GM23338 (cell line): ENCODE measurements around the gene CYBA. TPM values are rescaled to one million over a fixed set of nuclear protein-coding genes. Genes with fewer than 3 reads are reported as not detected.

Experiments used
- ATAC-seq: fragments of 200-7000 bp; cut with Tn5 transposase; 3 replicates; pipeline ENCODE4 v1.9.1; 2020
- DNase-seq: peaks from one replicate; pipeline ENCODE4 v3.0.0-alpha.2; 2015; ENCODE audit warnings: low spot score
- H2AFZ ChIP-seq: fragments of 200-600 bp; sonication (generic); 2 replicates; pipeline ENCODE4 v1.8.0; 2016; ENCODE audit warnings: antibody characterized with exemption, mild to moderate bottlenecking, moderate library complexity
- H3F3A ChIP-seq: fragments of 200-600 bp; sonication (generic); replicated peaks from 2 replicates; pipeline ENCODE4 v1.8.0; 2017; ENCODE audit warnings: antibody characterized with exemption, mixed run types, low read depth
- H3K27ac ChIP-seq: fragments of 200-600 bp; sonication (generic); 2 replicates; pipeline ENCODE4 v1.6.1; 2016; ENCODE audit warnings: low read depth
- H3K27me3 ChIP-seq: fragments of 200-600 bp; sonication (generic); 2 replicates; pipeline ENCODE4 v1.8.0; 2016; ENCODE audit warnings: mild to moderate bottlenecking, mixed run types, moderate library complexity; ENCODE audit not compliant: insufficient read depth
- H3K36me3 ChIP-seq: fragments of 200-600 bp; sonication (generic); 2 replicates; pipeline ENCODE4 v1.8.0; 2016; ENCODE audit warnings: mild to moderate bottlenecking; ENCODE audit not compliant: insufficient read depth
- H3K4me1 ChIP-seq: fragments of 200-600 bp; sonication (generic); 2 replicates; pipeline ENCODE4 v1.8.0; 2016; ENCODE audit warnings: mild to moderate bottlenecking, moderate library complexity; ENCODE audit not compliant: insufficient read depth
- H3K4me2 ChIP-seq: fragments of 200-600 bp; sonication (generic); 2 replicates; pipeline ENCODE4 v1.7.1; 2017; ENCODE audit warnings: mixed run types
- H3K4me3 ChIP-seq: fragments of 200-600 bp; sonication (generic); 2 replicates; pipeline ENCODE4 v1.6.1; 2016; ENCODE audit warnings: mixed run types
- H3K79me2 ChIP-seq: fragments of 200-600 bp; sonication (generic); replicated peaks from 2 replicates; pipeline ENCODE4 v1.8.0; 2017; ENCODE audit warnings: mild to moderate bottlenecking; ENCODE audit not compliant: insufficient read depth
- H3K9me2 ChIP-seq: fragments of 200-600 bp; sonication (generic); 2 replicates; pipeline ENCODE4 v1.8.0; 2017; ENCODE audit not compliant: insufficient read depth
- H4K20me1 ChIP-seq: fragments of 200-600 bp; sonication (generic); replicated peaks from 2 replicates; pipeline ENCODE4 v1.8.0; 2017; ENCODE audit warnings: mild to moderate bottlenecking; ENCODE audit not compliant: insufficient read depth
- H3K27ac Mint-ChIP-seq: 2 replicates; pipeline ENCODE4 v1.8.0; 2020; ENCODE audit warnings: inconsistent platforms, mild to moderate bottlenecking, moderate library complexity, mixed read lengths
- H3K27me3 Mint-ChIP-seq: 3 replicates; pipeline ENCODE4 v1.8.0; 2022; ENCODE audit warnings: low read depth, mild to moderate bottlenecking, moderate library complexity, mixed read lengths, inconsistent platforms; ENCODE audit not compliant: insufficient read depth, poor library complexity
- H3K36me3 Mint-ChIP-seq: 3 replicates; pipeline ENCODE4 v1.8.0; 2021; ENCODE audit warnings: low read depth, mild to moderate bottlenecking, inconsistent platforms, moderate library complexity, mixed read lengths
- H3K4me1 Mint-ChIP-seq: 3 replicates; pipeline ENCODE4 v1.8.0; 2020; ENCODE audit warnings: mild to moderate bottlenecking, inconsistent platforms, mixed read lengths
- H3K4me3 Mint-ChIP-seq: 3 replicates; pipeline ENCODE4 v1.8.0; 2021; ENCODE audit warnings: moderate library complexity, mild to moderate bottlenecking, inconsistent platforms, mixed read lengths
- H3K9me3 Mint-ChIP-seq: 3 replicates; pipeline ENCODE4 v1.8.0; 2020; ENCODE audit warnings: moderate library complexity, mild to moderate bottlenecking, inconsistent platforms, mixed read lengths
- CREB1 ChIP-seq: fragments of 250-450 bp; sonication (Bioruptor Pico); IDR thresholded peaks from 2 replicates; pipeline ENCODE4 v1.5.0; 2020; ENCODE audit warnings: low read depth, mild to moderate bottlenecking, moderate library complexity
- EZH2 ChIP-seq: fragments of 200-600 bp; sonication (generic); IDR thresholded peaks from one replicate; pipeline ENCODE4 v1.8.0; 2017; ENCODE audit warnings: antibody characterized with exemption, mild to moderate bottlenecking, low read depth; ENCODE audit not compliant: unreplicated experiment
- EZH2phosphoT487 ChIP-seq: fragments of 200-600 bp; sonication (generic); IDR thresholded peaks from one replicate; pipeline ENCODE4 v1.8.1; 2018; ENCODE audit warnings: antibody characterized with exemption; ENCODE audit not compliant: unreplicated experiment
- JUNB ChIP-seq: IDR thresholded peaks from one replicate; pipeline ENCODE4 v1.6.1; 2016; ENCODE audit warnings: antibody characterized with exemption; ENCODE audit not compliant: unreplicated experiment
- NANOG ChIP-seq: IDR thresholded peaks from 2 replicates; pipeline ENCODE4 v1.6.1; 2016; ENCODE audit warnings: antibody characterized with exemption, borderline replicate concordance
- POLR2AphosphoS5 ChIP-seq: IDR thresholded peaks from 2 replicates; pipeline ENCODE4 v1.6.1; 2016; ENCODE audit warnings: antibody characterized with exemption, low read depth
- STAT1 ChIP-seq: IDR thresholded peaks from one replicate; pipeline ENCODE4 v1.6.1; 2016; ENCODE audit warnings: antibody characterized with exemption; ENCODE audit not compliant: unreplicated experiment
- ZNF114 ChIP-seq: fragments of 250-450 bp; sonication (Bioruptor Pico); IDR thresholded peaks from 2 replicates; pipeline ENCODE4 v1.5.0; 2020; ENCODE audit warnings: mild to moderate bottlenecking, moderate library complexity
- ZNF331 ChIP-seq: fragments of 250-450 bp; sonication (Bioruptor Pico); IDR thresholded peaks from 2 replicates; pipeline ENCODE4 v1.5.0; 2020; ENCODE audit warnings: low read depth, mild to moderate bottlenecking, moderate library complexity
- polyA plus RNA-seq: library from polyadenylated mRNA; unstranded; fragments of >200 nt; fragmentation: Nextera tagmentation; extraction: Ambion mirVana; gene quantifications from 2 replicates; pipeline ENCODE4 v1.2.1, GENCODE V29; 2016
- total RNA-seq: library from RNA; depleted of rRNA; stranded (reverse); fragments of >200 nt; shearing (Covaris generic); gene quantifications from 2 replicates; pipeline ENCODE4 v1.2.3, GENCODE V29; 2014
- TF ChIP-seq, protein P1 (sequence below): IDR thresholded peaks from 2 replicates; pipeline ENCODE4 v1.6.1; 2016; ENCODE audit warnings: antibody characterized with exemption
- TF ChIP-seq, protein P2 (sequence below): IDR thresholded peaks from one replicate; pipeline ENCODE4 v1.6.1; 2018; ENCODE audit warnings: antibody characterized with exemption; ENCODE audit not compliant: unreplicated experiment
- TF ChIP-seq, protein P3 (sequence below), 2 experiments: fragments of 200-600 bp in 1 of 2; sonication (generic) in 1 of 2; conservative IDR thresholded peaks; 2 replicates each; pipeline versions ENCODE4 v1.5.1 to v1.6.1; 2016 to 2017; ENCODE audit warnings: antibody characterized with exemption in 2 of 2, low read depth in 2 of 2, mild to moderate bottlenecking in 2 of 2, moderate library complexity in 1 of 2
- TF ChIP-seq, protein P4 (sequence below): fragments of 250-450 bp; sonication (Bioruptor Pico); IDR thresholded peaks from 2 replicates; pipeline ENCODE4 v1.5.0; 2020; ENCODE audit warnings: mild to moderate bottlenecking, moderate library complexity

CYBA gene
- total and polyA plus RNA-seq, 2 experiments from 2014 or later: 275 to 281 TPM

DNA sequence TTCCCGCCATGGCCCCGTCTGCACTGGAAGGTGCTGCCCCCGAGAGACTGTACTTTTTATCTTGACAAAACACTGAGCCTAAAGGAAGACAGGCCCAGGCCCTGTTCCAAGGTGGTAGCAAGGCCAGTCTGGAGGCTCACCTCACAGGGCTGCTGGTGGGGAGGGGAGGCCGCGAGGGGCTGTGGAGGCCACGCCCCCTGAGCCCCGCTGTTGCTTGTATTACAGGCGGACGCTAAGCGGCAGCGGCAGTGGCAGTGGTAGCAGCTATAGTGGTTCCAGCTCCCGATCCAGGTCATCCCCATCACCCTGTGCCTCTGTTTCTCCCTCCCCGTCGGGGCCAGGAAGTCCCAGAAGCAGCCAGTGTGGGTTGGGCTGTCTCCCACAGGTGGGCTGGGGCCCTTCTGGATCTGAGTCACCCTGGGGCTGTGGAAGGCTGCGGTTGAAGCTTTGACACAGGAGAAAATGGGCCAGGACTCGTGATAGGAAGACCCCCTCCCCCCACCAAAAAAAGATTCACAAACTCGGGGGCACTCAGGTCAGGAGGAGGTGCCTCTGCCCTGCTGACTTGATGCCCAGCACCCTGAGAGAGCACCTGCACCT lies 25.8 kb downstream of the CYBA start:
- Histone ChIP-seq H4K20me1 (0 out of 2 replicates have a peak, but pooled peaks cover 5% of the 10 kb centered on the region), H3K27me3 (no peaks in the 10 kb centered on the region), H3K36me3 (peaks cover 10% of the 10 kb centered on the region; the same call in 1 of the 2 replicates), H3K9me2 (no peaks in the 10 kb centered on the region), H3K27ac (no peak overlapping the region), H3K4me1 (no peaks in the 10 kb centered on the region; the same call in 1 of the 2 replicates), H3K79me2 (peaks cover 4% of the 10 kb centered on the region; the same call in 1 of the 2 replicates), H3K4me2 (no peak overlapping the region), H3K4me3 (no peak overlapping the region), H2AFZ (no peak overlapping the region), H3F3A (no peaks in the 10 kb centered on the region; the same call in 1 of the 2 replicates)
- Mint-ChIP-seq H3K36me3 (peaks cover 49% of the 10 kb centered on the region), H3K4me1 (peaks cover 12% of the 10 kb centered on the region; the same call in 1 of the 3 replicates), H3K4me3 (no peak overlapping the region), H3K27ac (no peak overlapping the region), H3K9me3 (no peaks in the 10 kb centered on the region), H3K27me3 (peaks cover 12% of the 10 kb centered on the region)
- TF ChIP-seq ZNF114 (CRISPR knock-in tag) (no peak), JUNB (no peak), STAT1 (no peak), ZNF331 (CRISPR knock-in tag) (no peak), EZH2 (no peak), POLR2AphosphoS5 (no peak), EZH2phosphoT487 (no peak), CREB1 (CRISPR knock-in tag) (no peak), NANOG (no peak)
- TF ChIP-seq, protein P1, sequence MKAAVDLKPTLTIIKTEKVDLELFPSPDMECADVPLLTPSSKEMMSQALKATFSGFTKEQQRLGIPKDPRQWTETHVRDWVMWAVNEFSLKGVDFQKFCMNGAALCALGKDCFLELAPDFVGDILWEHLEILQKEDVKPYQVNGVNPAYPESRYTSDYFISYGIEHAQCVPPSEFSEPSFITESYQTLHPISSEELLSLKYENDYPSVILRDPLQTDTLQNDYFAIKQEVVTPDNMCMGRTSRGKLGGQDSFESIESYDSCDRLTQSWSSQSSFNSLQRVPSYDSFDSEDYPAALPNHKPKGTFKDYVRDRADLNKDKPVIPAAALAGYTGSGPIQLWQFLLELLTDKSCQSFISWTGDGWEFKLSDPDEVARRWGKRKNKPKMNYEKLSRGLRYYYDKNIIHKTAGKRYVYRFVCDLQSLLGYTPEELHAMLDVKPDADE: no peak
- TF ChIP-seq, protein P2, sequence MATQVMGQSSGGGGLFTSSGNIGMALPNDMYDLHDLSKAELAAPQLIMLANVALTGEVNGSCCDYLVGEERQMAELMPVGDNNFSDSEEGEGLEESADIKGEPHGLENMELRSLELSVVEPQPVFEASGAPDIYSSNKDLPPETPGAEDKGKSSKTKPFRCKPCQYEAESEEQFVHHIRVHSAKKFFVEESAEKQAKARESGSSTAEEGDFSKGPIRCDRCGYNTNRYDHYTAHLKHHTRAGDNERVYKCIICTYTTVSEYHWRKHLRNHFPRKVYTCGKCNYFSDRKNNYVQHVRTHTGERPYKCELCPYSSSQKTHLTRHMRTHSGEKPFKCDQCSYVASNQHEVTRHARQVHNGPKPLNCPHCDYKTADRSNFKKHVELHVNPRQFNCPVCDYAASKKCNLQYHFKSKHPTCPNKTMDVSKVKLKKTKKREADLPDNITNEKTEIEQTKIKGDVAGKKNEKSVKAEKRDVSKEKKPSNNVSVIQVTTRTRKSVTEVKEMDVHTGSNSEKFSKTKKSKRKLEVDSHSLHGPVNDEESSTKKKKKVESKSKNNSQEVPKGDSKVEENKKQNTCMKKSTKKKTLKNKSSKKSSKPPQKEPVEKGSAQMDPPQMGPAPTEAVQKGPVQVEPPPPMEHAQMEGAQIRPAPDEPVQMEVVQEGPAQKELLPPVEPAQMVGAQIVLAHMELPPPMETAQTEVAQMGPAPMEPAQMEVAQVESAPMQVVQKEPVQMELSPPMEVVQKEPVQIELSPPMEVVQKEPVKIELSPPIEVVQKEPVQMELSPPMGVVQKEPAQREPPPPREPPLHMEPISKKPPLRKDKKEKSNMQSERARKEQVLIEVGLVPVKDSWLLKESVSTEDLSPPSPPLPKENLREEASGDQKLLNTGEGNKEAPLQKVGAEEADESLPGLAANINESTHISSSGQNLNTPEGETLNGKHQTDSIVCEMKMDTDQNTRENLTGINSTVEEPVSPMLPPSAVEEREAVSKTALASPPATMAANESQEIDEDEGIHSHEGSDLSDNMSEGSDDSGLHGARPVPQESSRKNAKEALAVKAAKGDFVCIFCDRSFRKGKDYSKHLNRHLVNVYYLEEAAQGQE: no peak
- TF ChIP-seq, protein P3, sequence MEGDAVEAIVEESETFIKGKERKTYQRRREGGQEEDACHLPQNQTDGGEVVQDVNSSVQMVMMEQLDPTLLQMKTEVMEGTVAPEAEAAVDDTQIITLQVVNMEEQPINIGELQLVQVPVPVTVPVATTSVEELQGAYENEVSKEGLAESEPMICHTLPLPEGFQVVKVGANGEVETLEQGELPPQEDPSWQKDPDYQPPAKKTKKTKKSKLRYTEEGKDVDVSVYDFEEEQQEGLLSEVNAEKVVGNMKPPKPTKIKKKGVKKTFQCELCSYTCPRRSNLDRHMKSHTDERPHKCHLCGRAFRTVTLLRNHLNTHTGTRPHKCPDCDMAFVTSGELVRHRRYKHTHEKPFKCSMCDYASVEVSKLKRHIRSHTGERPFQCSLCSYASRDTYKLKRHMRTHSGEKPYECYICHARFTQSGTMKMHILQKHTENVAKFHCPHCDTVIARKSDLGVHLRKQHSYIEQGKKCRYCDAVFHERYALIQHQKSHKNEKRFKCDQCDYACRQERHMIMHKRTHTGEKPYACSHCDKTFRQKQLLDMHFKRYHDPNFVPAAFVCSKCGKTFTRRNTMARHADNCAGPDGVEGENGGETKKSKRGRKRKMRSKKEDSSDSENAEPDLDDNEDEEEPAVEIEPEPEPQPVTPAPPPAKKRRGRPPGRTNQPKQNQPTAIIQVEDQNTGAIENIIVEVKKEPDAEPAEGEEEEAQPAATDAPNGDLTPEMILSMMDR (conservative IDR thresholded peaks at IDR 0.05; ENCODE audit: low read depth in 2 of 2): no peak
- TF ChIP-seq, protein P4, sequence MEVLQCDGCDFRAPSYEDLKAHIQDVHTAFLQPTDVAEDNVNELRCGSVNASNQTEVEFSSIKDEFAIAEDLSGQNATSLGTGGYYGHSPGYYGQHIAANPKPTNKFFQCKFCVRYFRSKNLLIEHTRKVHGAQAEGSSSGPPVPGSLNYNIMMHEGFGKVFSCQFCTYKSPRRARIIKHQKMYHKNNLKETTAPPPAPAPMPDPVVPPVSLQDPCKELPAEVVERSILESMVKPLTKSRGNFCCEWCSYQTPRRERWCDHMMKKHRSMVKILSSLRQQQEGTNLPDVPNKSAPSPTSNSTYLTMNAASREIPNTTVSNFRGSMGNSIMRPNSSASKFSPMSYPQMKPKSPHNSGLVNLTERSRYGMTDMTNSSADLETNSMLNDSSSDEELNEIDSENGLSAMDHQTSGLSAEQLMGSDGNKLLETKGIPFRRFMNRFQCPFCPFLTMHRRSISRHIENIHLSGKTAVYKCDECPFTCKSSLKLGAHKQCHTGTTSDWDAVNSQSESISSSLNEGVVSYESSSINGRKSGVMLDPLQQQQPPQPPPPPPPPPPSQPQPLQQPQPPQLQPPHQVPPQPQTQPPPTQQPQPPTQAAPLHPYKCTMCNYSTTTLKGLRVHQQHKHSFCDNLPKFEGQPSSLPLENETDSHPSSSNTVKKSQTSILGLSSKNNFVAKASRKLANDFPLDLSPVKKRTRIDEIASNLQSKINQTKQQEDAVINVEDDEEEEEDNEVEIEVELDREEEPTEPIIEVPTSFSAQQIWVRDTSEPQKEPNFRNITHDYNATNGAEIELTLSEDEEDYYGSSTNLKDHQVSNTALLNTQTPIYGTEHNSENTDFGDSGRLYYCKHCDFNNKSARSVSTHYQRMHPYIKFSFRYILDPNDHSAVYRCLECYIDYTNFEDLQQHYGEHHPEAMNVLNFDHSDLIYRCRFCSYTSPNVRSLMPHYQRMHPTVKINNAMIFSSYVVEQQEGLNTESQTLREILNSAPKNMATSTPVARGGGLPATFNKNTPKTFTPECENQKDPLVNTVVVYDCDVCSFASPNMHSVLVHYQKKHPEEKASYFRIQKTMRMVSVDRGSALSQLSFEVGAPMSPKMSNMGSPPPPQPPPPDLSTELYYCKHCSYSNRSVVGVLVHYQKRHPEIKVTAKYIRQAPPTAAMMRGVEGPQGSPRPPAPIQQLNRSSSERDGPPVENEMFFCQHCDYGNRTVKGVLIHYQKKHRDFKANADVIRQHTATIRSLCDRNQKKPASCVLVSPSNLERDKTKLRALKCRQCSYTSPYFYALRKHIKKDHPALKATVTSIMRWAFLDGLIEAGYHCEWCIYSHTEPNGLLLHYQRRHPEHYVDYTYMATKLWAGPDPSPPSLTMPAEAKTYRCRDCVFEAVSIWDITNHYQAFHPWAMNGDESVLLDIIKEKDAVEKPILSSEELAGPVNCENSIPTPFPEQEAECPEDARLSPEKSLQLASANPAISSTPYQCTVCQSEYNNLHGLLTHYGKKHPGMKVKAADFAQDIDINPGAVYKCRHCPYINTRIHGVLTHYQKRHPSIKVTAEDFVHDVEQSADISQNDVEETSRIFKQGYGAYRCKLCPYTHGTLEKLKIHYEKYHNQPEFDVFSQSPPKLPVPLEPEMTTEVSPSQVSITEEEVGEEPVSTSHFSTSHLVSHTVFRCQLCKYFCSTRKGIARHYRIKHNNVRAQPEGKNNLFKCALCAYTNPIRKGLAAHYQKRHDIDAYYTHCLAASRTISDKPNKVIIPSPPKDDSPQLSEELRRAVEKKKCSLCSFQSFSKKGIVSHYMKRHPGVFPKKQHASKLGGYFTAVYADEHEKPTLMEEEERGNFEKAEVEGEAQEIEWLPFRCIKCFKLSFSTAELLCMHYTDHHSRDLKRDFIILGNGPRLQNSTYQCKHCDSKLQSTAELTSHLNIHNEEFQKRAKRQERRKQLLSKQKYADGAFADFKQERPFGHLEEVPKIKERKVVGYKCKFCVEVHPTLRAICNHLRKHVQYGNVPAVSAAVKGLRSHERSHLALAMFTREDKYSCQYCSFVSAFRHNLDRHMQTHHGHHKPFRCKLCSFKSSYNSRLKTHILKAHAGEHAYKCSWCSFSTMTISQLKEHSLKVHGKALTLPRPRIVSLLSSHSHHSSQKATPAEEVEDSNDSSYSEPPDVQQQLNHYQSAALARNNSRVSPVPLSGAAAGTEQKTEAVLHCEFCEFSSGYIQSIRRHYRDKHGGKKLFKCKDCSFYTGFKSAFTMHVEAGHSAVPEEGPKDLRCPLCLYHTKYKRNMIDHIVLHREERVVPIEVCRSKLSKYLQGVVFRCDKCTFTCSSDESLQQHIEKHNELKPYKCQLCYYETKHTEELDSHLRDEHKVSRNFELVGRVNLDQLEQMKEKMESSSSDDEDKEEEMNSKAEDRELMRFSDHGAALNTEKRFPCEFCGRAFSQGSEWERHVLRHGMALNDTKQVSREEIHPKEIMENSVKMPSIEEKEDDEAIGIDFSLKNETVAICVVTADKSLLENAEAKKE (CRISPR knock-in tag): no peak
- peak; percentile 18; the same call in 2 of the 3 replicates for ATAC-seq
- no peak for DNase-seq
